Mesenteric fat pad (tissue), 1 donor: ENCODE data around the gene SDK2. TPM values are rescaled to one million over a fixed set of nuclear protein-coding genes. Genes with fewer than 3 reads are reported as not detected.
A peak's percentile ranks its signal among the peaks of the same experiment; 100 is the strongest.

Experiments used
- DNase-seq: peaks from one replicate; pipeline ENCODE4 v3.0.0-alpha.2; 2020; ENCODE audit warnings: low spot score
- total RNA-seq: library from RNA; stranded (reverse); fragmentation: NEBNext Ultra II Directional; extraction: Animal tissue kit (Norgen Biotek cat#: 25700); gene quantifications from one replicate; pipeline ENCODE4 v1.2.1, GENCODE V29; 2021
- donor health status: DM: yes; HTN: yes; CAD: no.

The SDK2 gene
- total RNA-seq, 1 donor from 2014 or later = 0.84 TPM

DNA sequence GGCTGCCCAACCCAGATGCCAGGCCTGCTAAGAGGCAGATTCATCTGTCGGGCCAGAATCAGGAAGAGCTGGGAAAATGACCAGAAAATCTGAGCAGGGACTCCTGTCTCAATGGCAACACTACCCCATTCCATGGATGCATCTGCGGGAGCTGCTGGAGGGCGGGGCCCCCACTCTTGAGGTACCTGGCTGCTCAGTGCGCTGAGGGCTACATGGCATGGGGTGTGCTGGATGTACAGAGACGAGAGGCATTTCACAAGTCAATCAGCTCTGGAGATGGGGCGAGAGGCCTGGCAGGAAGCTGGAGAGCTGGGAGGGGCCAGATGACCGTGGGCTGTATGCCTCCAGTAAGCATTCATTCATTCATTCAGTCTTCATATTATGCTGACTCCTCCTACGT lies 6.4 kb downstream of the SDK2 start:
- DNase-seq = peak; percentile 74

GRCh38 chr17:73635101-73635817 lies 9.0 kb downstream of the SDK2 start:
- DNase-seq = no peak

DNA sequence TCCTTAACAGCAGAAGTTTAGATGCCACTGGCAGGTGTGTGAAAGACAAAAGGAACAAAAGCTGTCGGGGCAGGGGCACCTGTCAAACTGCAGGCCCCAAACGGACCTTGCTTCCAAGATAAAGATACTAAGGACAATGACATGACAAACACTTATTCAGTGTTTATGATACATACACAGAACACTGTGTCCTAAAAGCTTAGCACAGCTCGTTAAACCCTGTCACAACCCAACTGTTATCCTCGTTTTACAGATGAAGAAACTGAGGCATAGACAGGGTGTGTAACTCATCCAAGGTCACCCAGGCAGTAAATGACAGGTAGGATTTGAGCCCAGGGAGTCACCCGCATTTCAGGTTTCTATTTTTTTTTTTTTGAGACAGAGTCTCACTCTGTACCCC lies 9.6 kb downstream of the SDK2 start:
- DNase-seq = no peak

DNA sequence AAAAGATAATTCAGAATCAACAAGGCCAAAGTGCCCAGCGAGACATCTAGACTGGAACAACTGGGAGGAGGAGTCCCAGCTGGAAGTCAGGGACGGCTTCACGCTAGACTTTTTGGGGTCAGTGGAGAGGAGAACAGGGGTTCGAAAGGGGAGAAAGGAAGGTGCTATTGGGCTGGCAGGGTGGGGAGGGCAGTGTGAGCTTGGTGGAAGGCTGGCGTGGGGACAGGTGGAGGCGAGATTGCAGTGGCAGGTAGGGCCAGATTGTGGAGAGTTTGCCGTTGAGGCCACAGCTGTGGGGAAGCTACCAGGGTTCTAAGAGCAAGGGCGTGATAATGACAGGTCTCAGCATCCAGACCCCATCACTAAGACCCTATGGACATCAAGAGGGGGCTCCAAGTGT lies 10.5 kb downstream of the SDK2 start:
- DNase-seq = no peak

DNA sequence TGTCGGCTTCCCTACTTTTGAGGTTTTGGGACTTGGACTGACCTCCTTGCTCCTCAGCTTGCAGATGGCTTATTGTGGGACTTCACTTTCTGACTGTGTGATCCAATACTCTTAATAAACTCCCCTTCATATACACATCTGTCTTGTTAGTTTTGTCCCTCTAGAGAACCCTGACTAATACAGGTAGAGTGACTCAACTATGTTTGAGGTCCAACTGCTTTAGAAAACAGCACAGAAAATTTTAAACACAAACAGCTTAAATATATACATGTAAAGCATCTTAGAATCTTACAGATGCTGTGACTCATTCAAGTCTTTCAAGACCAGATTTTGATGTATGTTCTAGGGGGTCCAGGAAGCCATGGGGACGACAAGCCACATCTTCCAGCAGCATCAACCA lies 11.7 kb downstream of the SDK2 start:
- DNase-seq = no peak

GRCh38 chr17:73630965-73631595 lies 13.2 kb downstream of the SDK2 start:
- DNase-seq = no peak

DNA sequence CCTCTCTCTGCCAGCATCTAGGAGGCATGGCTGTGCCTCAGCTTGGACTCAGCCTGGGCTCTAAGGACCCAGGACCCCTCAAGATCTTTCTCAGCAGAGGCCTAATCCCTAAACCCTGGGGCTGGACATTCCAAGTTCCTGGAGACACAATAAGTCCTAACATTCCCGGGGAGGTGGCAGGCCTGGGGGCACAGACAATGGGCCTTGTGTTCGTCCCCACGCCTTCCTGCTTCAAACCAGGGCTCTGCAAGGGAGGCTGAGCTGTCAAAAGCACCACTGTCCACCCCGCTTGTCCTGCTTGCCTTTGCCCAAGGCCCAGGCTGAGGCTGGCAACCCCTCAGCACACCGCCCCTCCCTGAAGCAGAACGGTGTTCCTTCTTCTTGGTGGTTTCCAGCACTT lies 13.7 kb downstream of the SDK2 start:
- no peak for DNase-seq

GRCh38 chr17:73628642-73629552 lies 15.3 kb downstream of the SDK2 start:
- DNase-seq = no peak

GRCh38 chr17:73625991-73626673 lies 18.1 kb downstream of the SDK2 start:
- DNase-seq = no peak

DNA sequence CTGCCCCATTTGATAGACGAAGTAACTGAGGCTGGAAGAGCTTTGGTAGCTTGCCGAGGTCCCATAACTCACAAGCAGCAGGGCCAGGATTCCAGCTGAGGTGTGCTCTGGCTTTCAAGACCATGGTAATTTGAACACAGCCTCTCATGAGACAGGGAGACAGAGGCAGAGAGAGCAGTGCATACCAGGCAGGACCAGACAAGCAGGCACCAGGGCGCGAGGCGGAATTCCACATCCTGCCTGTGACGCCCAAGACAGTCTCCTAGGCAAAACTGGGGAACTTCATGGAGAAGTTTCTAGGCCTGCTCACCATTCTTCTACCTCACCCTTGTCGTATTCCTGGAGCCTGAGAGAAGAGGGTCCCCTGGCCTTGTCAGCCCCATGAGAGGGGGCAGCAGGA lies 19.2 kb downstream of the SDK2 start:
- DNase-seq = no peak

DNA sequence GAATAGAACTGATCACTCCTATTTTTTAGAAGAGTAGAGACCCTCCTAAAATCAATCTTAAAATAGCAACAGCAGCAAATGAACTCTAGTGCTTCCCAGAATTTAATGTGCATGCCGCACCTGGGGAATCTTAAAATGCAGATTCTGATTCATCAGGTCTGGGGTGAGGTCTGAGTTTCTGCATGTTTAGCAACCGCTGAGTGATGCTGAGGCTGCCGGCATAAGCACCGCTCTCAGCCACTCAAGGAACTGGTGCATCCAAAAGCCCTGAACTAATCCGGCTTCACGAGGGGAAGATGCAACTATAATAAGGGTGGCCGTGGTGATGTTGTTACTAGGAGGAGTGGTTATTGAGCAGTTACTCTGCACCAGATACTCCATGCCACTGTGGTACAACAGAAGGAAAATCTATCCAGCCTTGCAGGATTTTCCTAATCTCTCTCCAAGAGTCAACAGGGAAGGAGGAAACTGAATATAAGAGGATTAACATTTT lies 19.7 kb downstream of the SDK2 start:
- DNase-seq = no peak

DNA sequence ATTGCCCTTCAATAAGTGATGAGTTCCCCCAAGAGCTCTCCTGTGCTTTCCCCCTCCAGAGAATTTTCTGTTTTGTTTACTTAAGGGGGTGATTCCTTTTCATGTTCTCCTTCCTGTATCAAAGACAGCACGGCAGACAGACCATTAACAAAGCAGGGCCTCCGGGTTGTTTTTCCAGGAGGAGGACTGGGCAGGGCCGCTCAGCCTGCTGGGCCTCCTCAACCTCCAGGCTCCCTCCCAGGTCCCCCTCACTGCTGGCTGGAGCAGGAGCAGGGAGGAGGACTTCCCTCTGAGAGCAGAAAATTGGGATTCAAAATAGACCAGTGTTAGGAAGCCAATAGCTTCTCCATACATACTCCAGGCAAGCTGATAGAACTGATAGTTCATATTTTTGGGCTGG lies 20.4 kb downstream of the SDK2 start:
- DNase-seq = no peak

DNA sequence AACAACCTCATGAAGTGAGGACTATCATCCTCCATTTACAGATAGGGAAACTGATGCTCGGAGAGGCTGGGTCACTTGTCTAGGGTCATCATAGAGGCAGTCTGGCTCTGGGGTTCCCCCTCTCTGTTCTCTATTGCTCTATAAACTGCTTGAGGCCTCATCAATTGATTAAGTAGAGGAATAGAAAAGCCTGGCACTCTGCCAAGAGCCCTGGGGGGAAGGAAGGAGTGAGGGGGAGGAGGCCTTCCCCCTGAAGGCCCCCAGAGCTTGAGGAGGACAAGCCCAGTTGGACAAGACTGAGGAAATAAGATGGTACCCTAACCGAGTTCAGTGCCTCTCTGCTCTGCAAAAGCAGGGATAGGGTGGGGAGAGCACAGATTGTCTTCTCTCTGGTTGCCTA lies 21.0 kb downstream of the SDK2 start:
- no peak for DNase-seq

DNA sequence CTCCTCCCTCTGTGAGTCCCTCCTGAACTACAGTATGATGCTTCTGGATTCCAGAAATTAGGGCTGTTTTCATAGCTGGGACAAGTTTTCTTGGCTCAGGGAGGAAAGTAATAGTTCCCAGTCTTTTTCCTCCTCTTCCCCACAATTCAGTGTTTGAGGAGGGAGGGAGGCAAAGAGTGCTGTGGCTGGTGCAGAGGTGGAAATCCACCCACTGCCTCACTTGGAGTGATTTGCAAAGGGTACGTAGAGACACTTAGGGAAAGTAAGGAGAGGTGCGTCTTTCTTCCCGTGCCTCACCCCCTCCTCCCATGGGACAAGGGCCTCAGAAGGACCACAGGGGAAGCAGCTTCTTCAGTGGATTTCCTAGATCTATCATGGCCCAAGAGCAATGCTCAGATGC lies 21.9 kb downstream of the SDK2 start:
- DNase-seq = no peak

- DNase-seq = no peak
Measured at GRCh38 chr17:73621685-73622084, 22.6 kb downstream of the SDK2 start.

GRCh38 chr17:73620414-73620813 lies 23.8 kb downstream of the SDK2 start:
- no peak for DNase-seq

DNA sequence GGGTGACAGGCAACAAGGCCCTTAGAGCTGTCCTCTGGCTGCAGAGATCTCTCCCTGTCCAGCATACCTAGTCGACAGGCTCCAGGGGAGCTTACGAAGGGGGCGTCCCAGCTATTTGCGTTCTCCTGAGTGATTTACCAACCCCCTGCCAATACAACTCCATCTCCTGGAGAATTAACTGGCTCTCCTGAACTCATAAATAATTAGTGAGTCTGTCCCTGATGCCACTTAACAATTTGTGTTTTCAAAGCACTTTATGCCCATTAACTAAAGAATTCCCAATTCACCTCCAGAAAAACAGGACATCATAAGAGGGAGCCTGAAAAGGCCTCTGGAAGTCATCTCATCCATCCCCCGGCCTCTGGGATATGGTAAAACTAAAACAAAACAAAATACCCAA lies 26.7 kb downstream of the SDK2 start:
- DNase-seq = no peak

DNA sequence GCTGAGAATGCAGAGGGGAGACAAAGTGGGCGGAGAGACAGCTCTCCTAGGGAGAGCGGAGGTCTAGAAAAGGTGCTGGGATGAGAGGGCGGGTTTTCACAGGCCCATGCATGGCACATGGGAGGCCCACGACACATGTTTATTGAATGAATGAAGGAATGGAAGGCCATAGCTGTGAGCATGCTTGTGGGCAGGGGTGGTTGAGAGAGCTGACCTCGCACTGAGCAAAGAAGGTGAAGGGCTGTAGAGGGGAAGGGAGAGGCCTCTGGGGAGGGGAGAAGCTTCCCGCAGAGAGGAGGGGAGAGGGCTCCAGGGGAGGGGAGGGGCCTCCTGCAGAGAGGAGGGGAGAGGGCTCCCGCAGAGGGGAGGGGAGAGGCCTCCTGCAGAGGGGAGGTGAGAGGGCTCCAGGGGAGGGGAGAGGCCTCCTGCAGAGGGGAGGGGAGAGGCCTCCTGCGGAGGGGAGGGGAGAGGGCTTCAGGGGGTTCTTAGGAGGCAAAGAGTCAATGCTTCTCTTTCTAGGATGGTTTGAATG lies 27.3 kb downstream of the SDK2 start:
- DNase-seq = no peak

GRCh38 chr17:73616120-73616872 lies 27.9 kb downstream of the SDK2 start:
- no peak for DNase-seq

DNA sequence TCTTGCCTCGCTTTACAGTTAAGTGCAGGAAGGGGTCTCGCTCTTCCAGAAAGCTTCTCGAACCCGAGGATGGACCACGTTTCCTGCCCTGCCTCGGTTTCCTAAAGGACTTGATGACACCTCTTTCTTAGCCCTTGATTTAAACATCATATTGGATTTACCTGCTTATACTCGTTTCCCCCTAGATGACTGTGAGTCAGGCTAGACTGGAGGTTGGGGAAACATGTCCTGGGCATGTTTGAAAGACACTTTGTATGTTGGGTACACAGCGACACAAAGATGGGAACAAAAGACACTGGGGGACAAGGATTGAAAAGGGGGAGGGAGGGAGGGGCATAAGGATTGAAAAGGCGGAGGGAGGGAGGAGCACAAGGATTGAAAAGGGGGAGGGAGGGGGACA lies 30.0 kb downstream of the SDK2 start:
- no peak for DNase-seq
